ENCODE data around the gene EPG5. TPM values are rescaled to one million over a fixed set of nuclear protein-coding genes. Genes with fewer than 3 reads are reported as not detected.

The EPG5 gene
- total and polyA plus RNA-seq, 9 of the 15 experiments (the other 6 are each of a cell fraction or from before 2014, with no cell fraction given), result 1.3 to 10.7 (median 5.2) TPM

GRCh38 chr18:45863469-45863868, 103.7 kb downstream of the EPG5 start:
- H3K4me2 ChIP-seq (ENCODE audit: insufficient read depth, low read length), result no peak overlapping the region
- no peaks in the 10 kb centered on the region for H3K4me1 ChIP-seq (replicated peaks in 1 of 2; ENCODE audit: control insufficient read depth in 2 of 2, insufficient read depth in 2 of 2, low read length in 2 of 2)
- H3K9me1 ChIP-seq (ENCODE audit: control insufficient read depth, insufficient read depth, low read length), result no peaks in the 10 kb centered on the region
- FAIRE-seq, result no peak
- intact Hi-C loops (cut with micrococcal nuclease), result no loop called here
- TF ChIP-seq ZNF512 (tag; IDR thresholded peaks at IDR 0.05) (no peak), MCM2 (IDR thresholded peaks at IDR 0.05; ENCODE audit: low read depth) (no peak), ZNF584 (CRISPR knock-in tag; IDR thresholded peaks at IDR 0.05; ENCODE audit: low read depth) (no peak), KDM5B (IDR thresholded peaks at IDR 0.05; ENCODE audit: insufficient replicate concordance, low read depth, low read length) (no peak), PYGO2 (tag; IDR thresholded peaks at IDR 0.05) (no peak), DNMT1 (IDR thresholded peaks at IDR 0.05) (no peak), POLR2A (conservative IDR thresholded peaks at IDR 0.05) (no peak), KDM4B (IDR thresholded peaks at IDR 0.05; ENCODE audit: borderline replicate concordance in 2 of 2, low read depth in 1 of 2) (no peak), RBM17 (IDR thresholded peaks at IDR 0.05; ENCODE audit: borderline replicate concordance, low read depth, low read length) (no peak), NFRKB (IDR thresholded peaks at IDR 0.05; ENCODE audit: low read depth) (no peak), FOXO4 (CRISPR knock-in tag; IDR thresholded peaks at IDR 0.05) (no peak), POLR2B (IDR thresholded peaks at IDR 0.05; ENCODE audit: low read depth, partially characterized antibody) (no peak), TRIM25 (IDR thresholded peaks at IDR 0.05; ENCODE audit: borderline replicate concordance) (no peak), EP400 (IDR thresholded peaks at IDR 0.05) (no peak), THRA (IDR thresholded peaks at IDR 0.05) (no peak), ETV6 (IDR thresholded peaks at IDR 0.05; ENCODE audit: borderline replicate concordance in 1 of 2, low read depth in 2 of 2, low read length in 1 of 2) (no peak), ETV6 (CRISPR knock-in tag; IDR thresholded peaks at IDR 0.05; ENCODE audit: borderline replicate concordance) (no peak), HDAC6 (IDR thresholded peaks at IDR 0.05; ENCODE audit: low read depth, low read length) (no peak)
- no TSS peak for BruUV-seq (replicated peaks)
- H3K4me3 ChIP-seq, result no peak overlapping the region
- peaks cover 54% of the 10 kb centered on the region for H3K36me3 ChIP-seq (ENCODE audit: control insufficient read depth, insufficient read depth, low read length)
- no peak overlapping the region for H3K9ac ChIP-seq (ENCODE audit: insufficient read depth in 1 of 2, low read depth in 2 of 2, low read length in 2 of 2)
- no peak for DNase-seq (ENCODE audit: extremely low read depth in 1 of 4, low spot score in 3 of 4)
- no peak for ATAC-seq
- H3K9me3 ChIP-seq (replicated peaks; ENCODE audit: control insufficient read depth, insufficient read depth, low read depth, low read length), result no peaks in the 10 kb centered on the region
- 62% methylated on average over 1 of the region's 1 CpG for WGBS (ENCODE audit: insufficient coverage, low coverage, missing lambda C conversion rate)
- in situ Hi-C loops (cut with MboI), result no loop called here
- H4K20me1 ChIP-seq (replicated peaks; ENCODE audit: control insufficient read depth, insufficient read depth, low read length), result no peaks in the 10 kb centered on the region; the same call in 1 of the 2 replicates
- POLR2A ChIA-PET, result no interaction called here
- H3K27me3 ChIP-seq (ENCODE audit: control insufficient read depth in 2 of 2, insufficient read depth in 2 of 2, low read length in 2 of 2), result no peaks in the 10 kb centered on the region
- H3K27ac ChIP-seq (ENCODE audit: extremely low read depth, low read depth, low read length), result no peak overlapping the region
- no peak overlapping the region for H2AFZ ChIP-seq (ENCODE audit: low read depth, low read length)
- no peaks in the 10 kb centered on the region for H3K79me2 ChIP-seq (ENCODE audit: control insufficient read depth, insufficient read depth, low read length)
- CTCF ChIA-PET (ENCODE audit: low intra/inter-chr PET ratio), result no interaction called here
